Measurements from ENCODE around the gene CPNE1. TPM values are rescaled to one million over a fixed set of nuclear protein-coding genes. Genes with fewer than 3 reads are reported as not detected.

CPNE1 gene
- total and polyA plus RNA-seq, 2 of the 8 experiments (the other 6 are each of a cell fraction or from before 2014, with no cell fraction given) = 294 to 346 TPM

- TF ChIP-seq CHD7 (IDR thresholded peaks at IDR 0.05; ENCODE audit: insufficient replicate concordance, low read length) (no peak), USF2 (IDR thresholded peaks at IDR 0.05; ENCODE audit: low read length) (no peak), SIX5 (IDR thresholded peaks at IDR 0.05; ENCODE audit: low read depth, low read length) (no peak), SP4 (IDR thresholded peaks at IDR 0.05; ENCODE audit: low read length) (no peak), NANOG (IDR thresholded peaks at IDR 0.05; ENCODE audit: insufficient read depth, low read depth, low read length, poor library complexity, severe bottlenecking) (no peak)
Measured at GRCh38 chr20:35595456-35595855, 69.2 kb downstream of the CPNE1 start (continued).
